GM19043 (cell line): ENCODE measurements around the gene FOXF1.

Experiments
- ATAC-seq: cut with Tn5 transposase; IDR thresholded peaks from one replicate; pipeline ENCODE4 v1.9.1; 2021; ENCODE audit warnings: low read depth; ENCODE audit not compliant: unreplicated experiment

FOXF1 gene

DNA sequence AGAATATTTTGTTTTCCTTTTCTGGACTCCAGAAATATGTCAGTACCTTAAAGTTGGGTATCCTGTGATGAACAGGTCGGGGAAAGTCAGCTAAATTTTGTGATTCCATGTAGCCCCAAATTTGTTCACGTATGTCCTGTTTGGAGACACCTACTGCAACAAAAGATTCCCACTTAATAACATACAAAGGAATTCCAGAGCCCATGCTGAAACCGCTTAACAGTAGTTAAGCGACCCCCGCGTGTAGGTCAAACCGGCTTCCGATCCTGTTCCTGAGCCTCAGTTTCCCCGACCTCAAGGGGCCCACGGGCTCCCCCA is 44.2 kb downstream of the FOXF1 start:
- no peak for ATAC-seq

DNA sequence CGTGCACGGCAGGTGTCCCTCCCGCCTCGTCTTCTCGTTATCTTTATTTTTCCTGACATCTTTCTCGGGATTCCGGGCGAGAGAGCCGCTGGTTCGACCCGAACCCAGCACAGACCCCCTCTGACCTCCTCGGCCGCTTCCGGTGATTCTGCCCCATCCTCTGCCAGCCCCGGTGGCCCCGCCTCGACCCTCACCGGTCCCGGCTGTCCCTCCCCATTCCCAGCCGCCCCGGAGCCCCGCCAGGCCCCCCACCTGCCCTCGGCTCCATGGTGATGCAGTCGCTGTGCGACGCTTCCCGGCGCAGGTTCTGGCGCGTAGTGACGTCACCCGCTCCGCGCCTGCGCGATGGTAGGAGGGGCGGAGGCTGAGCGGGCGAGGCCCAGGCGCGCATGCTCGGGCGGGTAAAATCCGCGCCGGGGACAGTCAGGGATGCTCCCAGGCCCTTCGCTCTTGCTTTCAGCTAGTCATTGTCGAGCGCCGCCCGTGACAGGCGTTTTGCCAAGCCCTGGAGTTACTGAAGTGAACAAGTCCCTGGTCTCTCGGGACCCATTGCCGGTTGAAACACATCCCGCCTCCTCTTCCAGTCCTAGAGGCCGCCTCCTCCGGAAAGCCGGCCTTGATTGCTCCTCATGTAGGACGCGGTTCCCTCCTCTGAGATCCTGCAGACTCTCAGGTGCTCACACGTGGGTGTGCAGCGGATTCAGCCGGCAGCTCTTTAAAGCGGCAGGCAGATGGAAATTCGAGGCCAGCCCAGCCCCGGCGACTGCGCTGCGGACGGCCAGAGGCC is 44.8 kb downstream of the FOXF1 start, which contains the start of gene MTHFSD:
MTHFSD (minus strand) TSS at position 319 of the 787 bp plus-strand sequence; CDS start at position 268, 51 bp downstream.
- ATAC-seq: peak; percentile 79

DNA sequence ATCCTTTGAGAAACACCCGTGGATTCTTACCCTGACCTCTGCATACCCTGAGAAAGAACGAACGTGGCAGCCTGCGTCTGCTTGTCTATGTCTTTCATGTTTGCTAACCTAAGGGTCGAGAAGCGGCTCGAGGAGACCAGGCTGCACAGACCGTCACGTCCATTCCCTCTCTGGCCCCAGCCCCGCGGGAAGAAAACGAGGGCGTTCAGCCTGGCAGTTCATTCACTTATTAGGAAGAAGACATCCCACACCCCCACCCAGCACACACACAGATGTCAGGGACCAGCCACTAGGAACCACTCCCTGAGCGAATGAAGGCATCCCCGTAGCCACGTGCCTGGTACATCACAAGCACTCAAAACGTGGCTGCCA is 45.4 kb downstream of the FOXF1 start:
- no peak for ATAC-seq

DNA sequence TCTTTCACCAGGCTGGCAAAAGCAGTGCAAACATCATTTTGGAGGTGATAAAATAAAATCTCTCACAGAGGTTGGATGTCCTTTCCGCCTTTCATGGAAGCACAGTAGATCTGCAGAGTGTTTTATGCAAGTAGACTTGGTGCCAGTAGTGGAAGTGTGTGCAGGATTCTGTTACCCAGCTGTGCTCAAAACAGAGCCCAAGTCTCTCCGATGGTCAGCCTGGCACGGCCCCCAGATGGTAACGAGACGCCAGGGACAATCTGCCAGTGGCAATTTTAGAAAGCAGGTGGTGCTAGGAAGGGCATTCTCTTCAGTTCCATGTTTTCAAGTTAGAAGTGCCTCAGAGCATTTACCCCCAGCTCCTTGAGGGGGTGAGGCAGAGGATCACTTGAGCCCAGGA is 46.2 kb downstream of the FOXF1 start:
- ATAC-seq: no peak

DNA sequence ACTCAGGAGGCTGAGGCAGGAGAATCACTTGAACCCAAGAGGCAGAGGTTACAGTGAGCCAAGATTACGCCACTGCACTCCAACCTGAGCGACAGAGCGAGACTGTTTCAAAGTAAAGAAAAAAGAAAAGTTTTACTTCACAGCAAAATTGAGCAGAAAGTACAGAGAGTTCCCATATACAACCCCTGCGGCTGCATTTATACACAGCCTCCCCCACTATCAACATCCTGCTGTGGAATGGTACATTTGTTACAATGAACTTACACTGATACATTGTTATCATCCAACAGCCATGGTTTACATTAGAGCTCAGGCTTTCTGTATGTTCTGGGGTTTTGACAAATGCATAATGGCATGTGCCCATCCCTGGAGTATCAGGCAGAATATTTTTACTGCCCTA is 47.3 kb downstream of the FOXF1 start:
- ATAC-seq: no peak

DNA sequence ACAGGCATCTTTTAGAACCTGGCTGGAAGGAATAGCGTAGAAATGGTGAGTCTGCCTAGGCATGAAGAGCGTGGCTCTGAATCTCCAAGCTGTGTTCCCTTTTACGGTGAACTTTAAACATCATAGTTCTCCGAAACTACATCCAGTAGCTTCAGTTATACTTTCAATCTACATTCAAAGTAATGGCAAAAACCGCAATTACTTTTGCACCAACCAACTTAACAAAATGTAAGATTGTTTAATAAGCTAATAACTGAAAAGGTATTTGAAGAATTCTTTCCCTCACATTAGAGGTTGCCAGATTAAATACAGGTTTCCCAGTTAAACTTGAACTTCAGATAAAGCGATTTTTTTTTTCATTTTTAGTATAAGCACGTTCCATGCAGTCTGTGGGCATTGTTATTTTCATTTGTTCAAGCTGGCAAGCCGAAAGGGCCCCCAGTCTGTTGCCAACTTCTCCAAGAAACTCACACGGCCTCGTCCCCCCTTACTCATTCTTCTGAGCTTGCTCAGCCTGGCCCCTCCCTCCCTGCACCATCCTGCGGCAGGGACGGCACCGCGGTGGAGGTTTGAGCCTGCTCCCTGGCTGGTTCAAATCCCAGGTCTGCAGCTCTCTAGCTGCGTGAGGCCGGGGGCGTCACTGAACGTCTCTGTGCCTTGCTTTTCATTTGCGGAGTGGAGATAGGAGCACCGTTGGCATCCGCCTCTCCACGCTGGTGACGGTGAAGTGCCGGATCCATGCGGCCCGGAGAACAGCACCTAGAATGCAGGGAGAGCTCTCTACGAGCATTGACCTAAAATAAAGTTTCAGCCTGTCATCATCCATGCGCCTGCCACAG is 48.2 kb downstream of the FOXF1 start:
- ATAC-seq: no peak

DNA sequence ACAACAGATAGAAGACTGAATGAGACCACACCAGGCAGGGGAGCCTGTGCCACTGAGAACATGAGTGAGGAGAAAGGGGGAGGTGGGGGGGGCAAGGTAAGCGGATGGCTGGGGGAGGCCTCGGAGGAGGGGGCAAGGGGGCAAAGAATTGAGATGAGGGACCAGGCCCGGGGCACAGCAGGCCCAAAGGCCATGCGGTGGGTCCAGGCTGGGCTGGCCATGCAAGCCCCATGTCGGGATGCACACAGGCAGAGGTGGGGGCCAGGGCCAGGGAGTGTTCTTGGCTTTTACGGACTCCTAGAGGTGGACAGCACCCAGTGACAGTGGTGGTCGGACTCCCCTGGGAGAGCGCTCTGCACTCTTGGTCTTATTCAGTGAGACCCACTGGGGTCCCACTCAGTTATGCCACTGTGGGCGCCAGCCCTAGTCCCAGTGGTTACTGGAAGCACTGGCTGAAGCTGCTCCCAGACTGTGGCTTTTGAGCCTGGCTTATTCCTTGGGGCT is 49.5 kb downstream of the FOXF1 start:
- no peak for ATAC-seq

DNA sequence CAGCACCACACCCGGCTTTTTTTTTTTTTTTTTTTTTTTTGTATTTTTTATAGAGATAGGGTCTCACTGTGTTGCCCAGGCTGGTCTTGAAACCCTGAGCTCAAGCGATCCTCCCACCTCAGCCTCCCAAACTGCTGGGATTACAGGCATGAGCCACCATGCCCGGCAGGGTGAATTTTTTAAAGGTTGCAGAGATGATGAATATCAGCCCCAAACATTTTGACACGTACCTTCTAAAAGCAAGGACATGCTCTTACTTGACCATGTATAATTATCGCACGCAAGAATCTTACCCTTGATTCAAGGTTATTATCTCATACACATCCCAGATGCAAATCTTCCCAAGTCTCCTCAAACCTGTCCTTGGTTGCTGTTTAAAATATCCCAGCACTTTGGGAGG is 52.0 kb downstream of the FOXF1 start:
- ATAC-seq: no peak

DNA sequence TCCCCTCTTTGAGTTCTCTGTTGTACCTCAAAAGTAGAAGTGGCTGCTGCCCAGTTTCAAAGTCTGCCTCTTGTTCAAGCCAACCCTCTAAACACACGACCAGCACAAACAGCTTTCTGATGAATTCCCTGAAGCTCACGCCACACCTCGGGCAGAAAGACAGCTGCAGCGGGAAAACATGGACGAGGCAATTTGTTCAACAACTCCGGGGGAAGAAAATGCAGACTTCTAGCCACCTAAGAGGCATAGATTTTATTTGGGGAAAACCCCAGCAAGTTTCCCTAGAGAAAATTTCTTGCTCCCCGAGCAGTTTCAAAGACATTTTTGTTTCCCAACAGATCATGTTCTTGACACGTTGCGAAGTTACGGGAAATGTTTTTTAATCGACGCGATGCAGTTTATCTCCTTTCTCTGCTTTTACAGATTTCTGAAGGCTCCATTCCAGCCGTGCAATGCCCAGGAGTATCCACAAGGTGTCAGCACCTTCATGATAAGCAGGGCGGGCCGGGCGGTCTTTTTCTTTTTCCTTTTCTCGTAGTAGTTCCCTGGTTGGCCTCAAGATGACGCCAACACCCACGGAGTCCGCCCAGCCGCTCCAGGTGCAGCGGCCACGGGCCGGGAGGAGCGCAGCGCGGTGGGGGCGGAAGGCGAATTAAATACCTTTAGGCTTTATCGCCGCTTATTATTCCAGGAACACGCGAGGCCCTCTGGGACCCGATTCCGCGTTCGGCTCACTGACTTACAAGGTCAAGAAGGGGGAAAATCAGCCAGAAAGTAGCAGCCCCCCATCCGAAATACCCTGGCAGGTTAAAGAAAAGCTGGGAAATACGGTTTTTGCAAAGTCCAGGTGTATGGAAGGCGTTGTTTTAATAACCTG is 53.4 kb downstream of the FOXF1 start:
- no peak for ATAC-seq
